Measurements from ENCODE around the gene SLC20A1. TPM values are rescaled to one million over a fixed set of nuclear protein-coding genes. Genes with fewer than 3 reads are reported as not detected.

SLC20A1 gene
- polyA plus RNA-seq, 1 donor: 23.6 TPM

DNA sequence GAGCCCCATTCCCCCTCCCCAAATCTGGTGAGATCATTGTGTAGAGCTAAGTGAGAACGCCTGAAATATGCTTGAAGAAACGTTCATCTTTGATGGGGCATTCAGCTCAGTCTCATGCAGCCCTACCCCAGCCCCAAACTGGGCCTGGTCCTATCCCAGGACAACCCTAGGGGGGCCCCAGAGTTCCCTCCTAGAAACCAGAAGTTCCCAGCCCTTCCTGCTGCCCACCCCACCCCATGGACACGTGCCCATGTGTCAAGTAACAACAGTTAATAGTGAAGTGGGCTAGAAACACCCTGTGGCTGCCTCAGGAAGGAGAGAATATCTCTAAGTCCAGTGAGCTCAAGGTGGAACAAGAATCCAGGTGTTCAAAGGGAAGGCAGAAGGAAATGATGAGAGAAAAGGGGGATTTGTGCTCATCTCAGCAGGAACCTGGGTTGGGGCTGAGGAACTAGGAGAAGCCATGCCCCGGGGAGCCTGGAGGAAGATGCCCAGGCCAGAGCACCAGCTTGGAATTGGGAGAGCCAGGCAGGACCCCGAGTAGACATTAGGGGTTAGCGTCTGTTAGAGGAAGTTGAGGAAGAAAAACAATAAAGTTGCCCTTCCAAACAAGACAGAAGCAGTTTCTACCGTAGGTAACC is 20.1 kb upstream of the SLC20A1 start:
- no peak for DNase-seq

DNA sequence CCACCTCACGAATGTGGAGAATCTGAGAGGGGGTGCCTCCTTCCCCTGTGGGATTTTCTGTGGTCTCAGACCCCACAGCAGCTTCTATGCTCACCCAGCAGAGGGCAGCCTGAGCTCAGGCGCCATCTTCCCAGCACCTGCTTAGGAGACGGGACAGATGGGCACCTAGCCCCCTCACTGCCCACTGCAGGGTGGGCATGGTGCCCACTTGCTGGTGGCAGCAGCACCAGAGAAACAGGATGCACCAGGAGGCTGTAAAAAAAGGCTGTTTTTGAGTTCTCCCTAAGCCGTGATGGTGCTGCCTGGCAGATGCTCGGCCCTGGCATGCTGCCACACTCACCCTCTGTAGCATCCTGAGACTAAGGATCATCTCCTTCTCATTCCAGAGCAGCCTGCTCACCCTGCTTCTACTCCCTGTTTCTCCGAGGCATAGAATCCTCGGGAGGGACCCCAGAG is 19.1 kb upstream of the SLC20A1 start:
- DNase-seq: peak; percentile 47

DNA sequence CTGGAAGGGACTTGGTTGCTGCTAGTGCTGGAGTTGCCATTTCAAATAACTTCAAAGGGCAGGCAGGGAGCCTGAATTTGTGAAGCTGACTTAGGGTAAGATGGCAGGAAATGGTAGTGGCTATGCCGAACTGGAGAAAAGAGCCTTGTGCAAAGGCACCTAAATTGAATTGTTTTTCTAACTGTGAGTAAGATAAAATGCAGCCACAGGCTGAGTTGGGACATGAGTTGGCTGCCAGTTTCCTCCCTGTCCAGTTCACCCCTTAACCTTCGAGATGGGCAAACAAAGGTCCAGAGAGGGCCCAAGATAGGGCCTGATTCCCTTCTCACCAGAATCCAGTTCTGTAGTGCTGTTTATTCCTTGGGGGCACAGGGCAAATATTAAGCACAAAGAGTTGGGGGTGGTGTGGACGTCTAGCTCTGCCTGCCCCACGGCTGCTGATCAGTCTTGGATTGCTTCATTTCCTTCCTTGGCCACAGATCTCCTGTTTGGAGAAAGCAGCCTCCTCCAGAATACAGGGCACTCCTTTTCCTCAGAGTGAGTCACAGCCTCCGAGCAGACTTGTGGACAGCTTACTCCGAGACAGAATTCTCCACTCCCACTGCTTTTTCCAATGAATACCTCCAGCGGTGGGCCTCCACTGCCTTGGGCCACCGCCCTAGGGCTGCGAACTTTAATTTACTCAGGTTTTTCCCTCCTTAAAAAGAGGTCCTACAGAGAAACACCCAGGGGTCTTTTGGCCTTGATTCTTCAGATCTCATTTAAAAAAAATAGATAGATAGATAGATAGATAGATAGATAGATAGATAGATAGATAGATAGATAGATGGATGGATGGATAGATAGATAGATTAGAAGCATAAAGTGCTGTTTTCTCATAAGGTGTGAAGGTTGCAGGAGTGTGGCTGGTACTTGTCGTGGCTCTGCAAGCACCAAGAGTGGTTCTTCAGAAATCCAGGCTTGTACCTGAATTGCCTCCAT is 18.4 kb upstream of the SLC20A1 start:
- DNase-seq: no peak

DNA sequence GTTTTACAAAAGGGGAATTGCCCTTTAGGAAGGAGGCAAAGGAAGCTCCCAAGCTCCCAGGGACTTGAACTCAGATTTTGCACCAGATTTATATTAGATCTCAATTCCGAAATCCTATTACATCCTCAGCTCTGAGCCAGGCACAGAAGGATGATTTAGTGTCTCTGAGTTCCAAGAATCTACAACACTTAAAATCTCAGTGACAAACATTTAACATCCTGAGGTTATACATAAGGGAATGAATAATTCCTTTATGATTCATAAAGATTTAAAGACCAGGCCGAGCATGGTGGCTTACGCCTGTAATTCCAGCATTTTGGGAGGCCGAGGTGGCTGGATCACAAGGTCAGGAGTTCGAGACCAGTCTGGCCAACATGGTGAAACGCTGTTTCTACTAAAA is 16.5 kb upstream of the SLC20A1 start:
- no peak for DNase-seq

DNA sequence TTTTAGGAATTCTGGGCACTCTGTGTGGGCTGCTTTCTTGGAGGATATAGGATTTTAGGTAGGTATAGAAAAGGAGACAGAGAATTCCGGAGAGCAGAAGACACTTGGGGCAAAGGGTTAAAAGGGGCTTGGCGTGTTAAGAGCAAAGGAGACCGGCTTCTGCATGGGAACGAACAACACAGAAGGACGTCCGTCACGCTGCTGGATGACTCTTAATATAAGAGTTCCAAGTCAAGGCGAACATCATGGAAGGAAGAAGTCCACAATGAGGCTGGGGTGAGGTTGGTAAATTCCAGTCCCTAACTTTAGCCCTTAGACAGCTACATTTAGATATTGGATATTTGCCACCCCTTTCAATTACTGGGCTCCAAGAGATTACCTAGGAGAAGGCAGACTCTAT is 15.9 kb upstream of the SLC20A1 start:
- no peak for DNase-seq

DNA sequence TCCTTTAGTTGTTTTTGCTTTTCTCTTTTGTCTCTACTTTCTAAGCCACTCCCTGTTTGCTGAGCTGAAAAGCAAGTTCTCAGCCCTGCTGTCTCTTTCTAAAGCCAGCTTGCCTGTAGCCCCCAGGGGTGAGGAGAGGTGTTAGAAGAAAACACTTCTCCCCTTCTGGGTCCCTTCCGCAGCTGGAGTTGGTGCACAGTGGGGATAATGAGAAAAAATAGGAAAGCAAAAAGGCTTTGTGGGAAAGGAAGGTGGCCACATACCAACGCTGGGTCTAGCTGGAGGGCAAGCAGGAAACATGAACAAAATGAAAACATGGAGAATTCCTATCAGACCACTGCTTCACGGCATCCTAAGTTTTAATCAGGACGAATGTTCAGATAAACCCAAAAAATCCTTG is 15.5 kb upstream of the SLC20A1 start:
- no peak for DNase-seq

DNA sequence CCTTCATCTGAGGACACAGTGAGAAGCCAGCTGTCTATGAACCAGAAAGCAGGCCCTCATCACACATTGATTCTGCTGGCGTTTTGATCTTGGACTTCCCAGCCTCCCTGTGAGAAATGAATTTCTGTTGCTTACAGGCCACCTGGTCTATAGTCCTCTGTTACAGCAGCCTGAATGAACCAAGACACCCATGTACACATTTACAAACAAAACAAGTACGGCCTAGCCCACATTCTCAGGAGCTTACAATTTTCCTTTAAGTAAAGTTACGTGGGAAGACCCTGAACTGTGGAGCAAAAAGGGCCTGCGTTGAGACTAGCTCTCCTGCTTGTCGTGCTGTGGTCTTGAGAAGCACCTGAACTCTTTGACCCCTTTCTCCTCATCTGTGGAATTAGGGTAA is 12.0 kb upstream of the SLC20A1 start:
- DNase-seq: no peak

DNA sequence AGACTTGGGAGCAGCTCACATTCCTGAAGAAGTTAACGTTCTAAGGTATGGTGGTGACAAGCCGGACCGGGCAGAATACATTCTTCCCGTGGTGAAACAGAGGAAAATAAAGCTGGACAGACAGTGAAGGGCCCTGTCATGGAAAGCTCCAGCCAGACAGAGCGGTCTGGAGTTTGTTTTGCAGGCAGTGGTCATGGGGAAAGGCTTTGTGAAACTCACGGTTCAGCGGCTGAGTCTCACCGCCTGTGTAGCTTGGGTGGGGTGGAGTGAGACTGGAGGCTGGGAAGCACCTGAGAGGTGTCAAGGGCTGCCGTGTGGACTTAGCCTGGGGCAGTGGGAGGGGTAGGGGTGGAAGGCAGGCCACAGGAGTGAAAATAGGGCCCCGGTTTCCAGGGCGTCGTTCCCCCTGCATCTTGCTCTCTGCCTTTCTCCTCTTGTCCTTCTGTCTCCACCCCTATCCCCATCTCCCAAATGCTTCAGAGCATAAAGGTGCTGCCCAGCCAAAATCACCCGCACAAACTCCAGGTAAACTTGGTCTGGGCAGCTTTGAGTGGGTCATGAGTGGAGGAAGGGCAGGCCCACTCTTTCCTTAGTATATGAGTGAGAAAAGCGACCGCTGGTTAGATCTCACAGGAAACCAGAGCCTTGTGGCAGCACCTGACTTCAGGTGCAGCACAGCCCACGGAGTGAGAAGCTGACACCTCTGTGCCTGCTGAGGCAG is 11.4 kb upstream of the SLC20A1 start:
- no peak for DNase-seq

DNA sequence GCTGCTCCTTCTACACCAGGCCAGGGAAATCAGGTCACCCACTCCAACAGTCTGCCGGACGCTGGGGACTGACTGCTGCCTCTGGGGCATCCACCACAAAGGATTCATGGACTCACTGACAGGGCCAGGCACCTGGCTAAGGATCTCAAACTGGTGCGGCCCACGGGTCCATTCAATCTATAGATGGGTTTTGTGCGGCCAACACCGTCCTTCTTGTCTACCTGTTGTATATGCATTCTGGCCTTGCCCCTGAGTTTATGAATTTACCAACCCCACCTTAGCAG is 10.9 kb upstream of the SLC20A1 start:
- no peak for DNase-seq

DNA sequence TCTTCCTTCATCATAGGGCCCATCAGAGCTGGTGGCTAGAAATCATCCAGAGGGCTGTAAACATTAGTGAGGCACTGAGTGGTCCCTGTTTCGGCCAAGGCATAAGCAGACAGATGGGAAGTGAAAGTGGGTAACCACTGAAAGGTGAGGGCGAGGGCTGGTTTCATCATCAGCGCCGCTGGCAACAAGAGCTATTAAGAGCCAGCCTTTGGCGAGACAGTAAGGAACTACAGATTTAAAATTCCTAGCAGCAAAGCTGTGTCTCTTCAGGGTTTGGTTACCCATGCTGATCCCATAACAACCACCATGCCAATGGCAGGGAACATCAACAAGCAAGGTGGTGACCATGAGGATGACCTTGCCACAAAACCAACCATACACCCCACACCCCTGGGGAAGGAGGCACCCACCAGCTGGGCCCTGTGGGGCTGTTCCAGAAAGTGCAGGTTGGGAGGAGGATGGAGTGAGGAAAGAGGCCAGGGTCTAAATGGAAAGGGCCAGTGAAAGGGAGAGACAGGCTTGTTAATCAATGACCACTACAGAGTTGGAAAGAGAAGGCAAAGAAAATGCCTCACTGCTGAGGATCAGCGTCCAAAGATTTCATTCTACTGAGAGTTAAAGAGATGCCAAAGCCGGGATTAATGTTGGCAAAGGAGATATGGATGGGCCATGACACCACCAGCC is 9.0 kb upstream of the SLC20A1 start:
- DNase-seq: no peak

DNA sequence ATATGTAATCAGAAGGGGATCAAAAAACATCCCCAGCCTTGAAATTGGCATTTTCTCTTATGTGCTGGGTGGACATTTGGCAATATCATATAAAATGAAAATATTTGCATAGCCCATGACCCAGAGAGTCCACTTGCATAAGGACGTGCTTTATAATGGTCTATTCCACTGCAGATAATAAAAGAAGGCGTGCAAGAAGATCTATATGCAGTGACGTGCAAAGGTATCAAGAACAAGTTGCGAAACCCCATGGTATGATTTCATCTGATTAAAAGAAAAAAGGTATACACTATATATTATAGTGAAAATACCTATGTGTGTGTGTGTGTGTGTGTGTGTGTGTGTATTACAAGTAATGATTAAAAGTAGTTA is 8.5 kb upstream of the SLC20A1 start:
- DNase-seq: no peak

DNA sequence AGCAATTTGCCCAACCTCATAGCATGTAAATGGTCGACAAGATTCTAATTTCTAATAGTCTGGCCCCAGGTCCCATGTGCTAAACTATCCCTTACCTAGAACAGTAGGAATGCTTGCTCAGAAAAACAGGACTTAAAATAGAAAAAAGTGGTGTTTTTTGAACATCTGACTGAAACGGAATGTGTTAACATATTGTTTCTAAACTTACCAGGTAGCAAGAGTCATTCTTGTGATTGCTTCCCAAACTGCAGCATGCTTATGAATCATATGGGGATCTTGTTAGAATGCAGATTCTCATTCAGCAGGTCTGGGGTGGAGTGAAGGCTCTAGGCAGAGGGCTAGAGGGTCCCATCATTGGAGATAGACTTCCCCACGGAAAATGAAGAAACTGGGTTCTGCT is 5.8 kb upstream of the SLC20A1 start:
- no peak for DNase-seq

DNA sequence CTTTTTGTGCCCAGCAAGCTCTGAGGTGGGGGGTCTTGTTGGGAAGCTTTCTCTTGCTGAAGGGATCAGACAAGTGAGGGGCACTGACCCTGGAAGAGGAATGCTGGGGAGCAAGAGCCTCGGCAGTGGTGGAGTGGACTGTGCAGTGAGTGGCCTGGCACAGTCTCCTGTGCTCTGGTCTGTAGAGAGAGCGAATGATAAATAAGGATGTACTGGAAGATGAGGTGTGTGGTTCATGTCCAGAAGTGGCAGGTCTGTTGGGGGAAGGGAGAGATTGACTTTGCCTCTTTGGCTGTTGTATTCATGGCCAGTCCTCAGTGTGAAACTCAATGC is 5.3 kb upstream of the SLC20A1 start:
- no peak for DNase-seq

DNA sequence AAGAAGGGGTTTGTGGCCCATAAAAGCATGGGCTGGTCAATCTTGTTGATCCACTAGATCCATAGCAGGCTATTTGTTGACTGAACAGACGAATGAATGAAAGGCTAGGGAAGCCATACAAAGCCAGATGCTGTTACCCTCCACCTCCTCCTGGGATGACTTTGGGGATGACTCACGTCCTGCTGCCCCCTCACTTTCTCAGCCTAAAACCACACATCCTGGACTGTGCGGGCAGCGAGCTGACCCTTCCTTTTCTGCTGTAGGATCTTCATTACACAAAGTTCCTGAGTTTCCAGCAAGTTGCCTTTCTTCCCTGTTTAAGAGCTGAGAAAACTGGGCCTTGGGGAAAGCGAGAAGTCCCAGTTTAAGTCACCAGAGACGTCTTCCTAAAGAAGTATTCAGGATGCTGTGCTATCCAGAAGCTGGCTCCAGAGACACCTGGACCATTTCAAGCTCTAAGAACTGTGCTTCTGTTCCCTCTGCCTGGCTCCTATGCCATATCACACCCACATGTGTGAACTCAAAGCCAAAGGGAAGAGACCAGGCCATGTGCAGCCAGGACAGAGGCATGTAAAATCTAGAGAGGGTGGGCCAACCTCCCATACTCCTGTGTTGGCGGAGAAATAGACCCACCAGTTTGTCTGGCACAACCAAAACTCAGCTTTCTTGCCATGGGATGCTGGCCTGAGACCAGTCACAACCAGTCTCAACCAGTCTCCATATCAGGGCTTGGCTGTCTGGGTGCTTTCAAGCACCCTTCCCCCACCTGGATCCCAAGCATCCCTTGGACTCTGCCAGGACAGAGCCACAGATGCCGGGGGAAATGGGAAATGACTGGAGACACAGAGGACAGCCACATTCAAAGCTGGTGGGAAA is 4.7 kb upstream of the SLC20A1 start:
- DNase-seq: no peak

DNA sequence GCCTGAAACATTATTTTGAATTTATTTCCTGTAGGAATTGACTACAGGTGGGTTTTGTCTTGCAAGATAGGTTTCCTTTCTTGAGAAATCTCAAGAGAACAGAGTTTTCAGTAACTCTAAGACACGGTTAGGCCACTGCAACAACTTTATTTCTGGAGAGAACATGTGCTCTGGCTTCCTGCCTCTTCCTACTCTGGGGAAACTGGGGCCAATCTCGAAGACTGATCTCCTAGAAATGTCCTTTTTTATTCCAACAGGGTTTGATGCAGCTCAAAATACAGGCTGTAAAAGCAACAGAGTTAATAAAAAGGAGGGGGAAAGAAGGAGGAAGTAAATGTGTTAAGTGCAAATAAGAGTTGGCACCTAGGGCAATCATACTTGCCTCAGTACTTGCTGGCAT is 4.0 kb upstream of the SLC20A1 start:
- no peak for DNase-seq

DNA sequence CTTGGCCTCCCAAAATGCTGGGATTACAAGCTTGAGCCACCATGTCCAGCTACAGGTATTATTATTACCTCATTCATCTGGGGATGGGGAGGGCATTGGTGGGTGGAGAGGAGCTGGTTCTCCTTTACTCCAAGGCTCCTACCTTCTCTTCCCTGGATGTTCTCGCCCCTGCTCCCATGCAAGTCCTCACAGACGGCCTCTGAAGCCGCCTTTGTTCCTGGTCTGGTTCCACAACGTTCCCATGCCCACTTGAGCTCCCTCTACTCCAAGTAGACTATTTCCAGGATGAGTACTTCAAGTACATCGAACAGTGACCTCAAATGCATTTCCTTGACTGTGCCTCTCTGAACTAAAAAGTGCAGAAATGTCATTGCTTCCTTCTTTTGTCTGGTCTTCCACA is 3.2 kb upstream of the SLC20A1 start:
- no peak for DNase-seq

DNA sequence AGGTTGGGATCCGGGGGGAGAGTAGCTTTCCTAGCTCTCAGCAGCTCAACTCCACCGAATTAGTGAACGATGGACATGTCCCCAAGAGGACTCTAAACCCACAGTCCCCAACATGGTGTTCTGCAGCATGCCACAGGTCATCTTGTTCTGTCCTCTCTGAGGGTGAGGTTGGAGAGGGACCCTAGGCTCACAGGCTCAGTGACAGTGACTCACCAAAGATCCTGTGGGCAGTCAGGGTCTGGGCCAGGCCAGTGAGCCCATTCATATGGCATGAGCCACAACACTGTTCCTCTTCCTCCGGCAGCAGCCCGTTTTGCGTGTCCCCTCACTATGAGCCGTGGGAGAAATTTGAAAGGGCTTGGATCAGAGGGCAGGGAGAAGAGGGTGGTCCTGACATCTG is 2.8 kb upstream of the SLC20A1 start:
- DNase-seq: no peak

DNA sequence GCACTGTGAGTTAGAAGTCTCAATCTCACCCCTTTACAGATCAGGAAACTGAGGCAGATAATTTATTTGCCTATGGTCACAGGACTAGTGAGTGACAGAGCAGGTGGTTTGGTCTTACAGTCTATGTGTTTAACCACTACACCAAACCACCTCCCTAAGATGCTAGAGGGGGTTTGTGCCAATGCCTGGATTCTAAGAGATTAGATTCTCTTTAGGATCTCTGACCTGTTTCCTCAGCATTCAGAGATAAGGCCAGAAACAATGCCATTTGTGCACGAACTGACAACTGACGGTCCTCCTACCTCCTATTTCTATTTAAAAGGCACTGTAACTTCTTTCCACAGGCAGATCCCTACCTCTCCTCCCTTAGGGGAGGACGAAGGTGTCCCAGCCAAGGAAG is 2.3 kb upstream of the SLC20A1 start:
- no peak for DNase-seq

DNA sequence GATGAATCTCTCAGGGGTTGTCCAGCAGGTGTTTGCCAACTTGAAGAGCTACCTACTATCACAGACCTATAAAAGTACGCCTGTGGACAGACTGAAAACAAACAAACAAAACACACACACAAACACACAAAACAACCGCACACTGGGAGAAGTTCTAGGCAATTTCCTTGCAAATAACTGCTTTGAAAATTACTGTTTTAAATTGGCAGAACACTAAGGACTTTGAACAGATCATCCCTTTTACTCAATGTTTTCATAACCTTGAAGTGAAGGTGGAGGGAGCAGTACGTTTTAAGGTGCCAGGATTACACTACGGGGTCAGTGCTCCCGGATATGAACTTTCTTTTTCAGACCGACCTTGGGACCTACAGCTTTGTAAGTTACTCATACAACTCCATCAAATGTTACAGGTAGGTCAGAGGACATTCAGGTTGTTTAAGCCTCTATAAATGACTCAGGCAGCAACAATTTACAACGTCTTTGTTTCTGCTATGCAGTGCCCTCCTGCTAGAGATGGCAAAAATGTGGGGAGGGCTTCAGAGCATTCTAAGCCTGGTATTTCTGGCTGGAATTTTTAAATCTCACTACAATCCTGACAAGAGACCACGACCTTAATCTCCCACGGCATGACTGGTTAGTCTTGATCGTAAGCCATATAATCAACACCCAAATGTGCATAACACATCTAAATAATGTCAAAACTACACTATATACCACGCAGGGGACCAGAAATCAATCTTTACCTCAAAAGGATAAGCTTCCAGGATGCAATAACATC is 1.4 kb upstream of the SLC20A1 start:
- no peak for DNase-seq

DNA sequence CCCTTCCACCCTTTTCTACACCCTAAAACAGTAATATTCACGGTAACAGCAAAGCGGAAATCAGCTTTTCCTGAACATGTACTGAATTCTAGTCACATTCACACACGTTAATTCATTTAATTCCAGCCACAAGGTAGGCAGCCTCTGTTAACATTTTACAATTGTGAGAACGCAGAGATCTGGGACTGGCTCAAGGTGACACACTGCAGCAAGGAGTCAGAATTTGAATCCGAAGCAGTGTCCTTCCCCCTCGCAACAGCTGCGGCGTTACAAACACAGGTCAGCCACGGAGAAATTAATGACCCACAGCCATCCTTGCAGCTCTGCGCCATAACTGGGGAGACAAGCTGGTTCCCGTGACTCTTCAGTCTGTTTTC is 818 bp upstream of the SLC20A1 start:
- no peak for DNase-seq

DNA sequence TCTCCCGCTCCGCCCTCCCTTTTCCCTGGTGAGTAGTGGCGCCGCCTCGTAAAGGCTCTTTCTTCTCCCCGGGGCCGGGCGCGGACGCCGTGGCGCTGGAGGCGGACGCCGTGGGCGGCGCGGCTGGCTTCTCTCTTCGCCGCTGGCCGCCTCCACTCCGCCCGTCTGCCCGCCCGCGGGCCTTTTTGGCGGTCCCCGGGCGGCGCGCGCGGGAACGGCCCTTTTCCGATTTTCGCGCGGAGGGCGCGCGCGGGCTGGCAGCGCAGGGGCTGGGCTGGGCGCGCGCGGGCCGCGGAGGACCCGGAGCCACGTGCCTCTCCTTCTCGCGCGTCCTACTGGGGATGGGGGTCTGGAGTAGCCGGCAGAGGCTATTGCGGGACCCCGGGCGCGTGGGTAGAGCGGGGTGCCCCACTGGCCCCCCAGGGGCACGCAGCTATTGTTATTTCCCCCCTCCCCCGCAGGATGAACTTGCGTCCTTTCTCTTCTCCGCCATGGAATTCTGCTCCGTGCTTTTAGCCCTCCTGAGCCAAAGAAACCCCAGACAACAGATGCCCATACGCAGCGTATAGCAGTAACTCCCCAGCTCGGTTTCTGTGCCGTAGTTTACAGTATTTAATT is 472 bp downstream of the SLC20A1 start:
- peak; percentile 55 for DNase-seq

Measured in hindlimb muscle (tissue), 1 donor.